HG03097 (cell line): ENCODE results near the gene BEST1.

Experiments
- ATAC-seq: cut with Tn5 transposase; IDR thresholded peaks from one replicate; pipeline ENCODE4 v1.9.1; 2021; ENCODE audit not compliant: unreplicated experiment, low FRiP score

Gene BEST1

DNA sequence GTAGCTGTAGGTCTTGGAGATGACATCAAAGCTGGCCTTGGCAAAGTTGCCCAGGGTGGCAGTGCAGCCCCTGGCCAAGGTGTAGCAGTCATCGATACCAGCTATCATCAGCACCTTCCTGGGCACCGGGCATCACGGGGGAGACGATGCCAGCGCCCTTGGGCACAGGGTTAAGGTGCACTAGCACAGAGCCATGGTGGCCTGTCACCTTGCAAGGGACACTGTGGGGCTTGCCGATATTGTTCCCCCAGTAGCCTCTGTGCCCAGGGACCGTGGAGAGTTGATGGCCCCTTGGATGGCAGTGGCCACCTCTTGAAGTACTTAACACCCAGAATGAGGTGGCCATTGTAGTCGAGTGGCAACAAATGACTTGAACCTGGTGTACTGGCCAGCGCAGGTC lies 61.7 kb downstream of the BEST1 start:
- ATAC-seq = no peak

DNA sequence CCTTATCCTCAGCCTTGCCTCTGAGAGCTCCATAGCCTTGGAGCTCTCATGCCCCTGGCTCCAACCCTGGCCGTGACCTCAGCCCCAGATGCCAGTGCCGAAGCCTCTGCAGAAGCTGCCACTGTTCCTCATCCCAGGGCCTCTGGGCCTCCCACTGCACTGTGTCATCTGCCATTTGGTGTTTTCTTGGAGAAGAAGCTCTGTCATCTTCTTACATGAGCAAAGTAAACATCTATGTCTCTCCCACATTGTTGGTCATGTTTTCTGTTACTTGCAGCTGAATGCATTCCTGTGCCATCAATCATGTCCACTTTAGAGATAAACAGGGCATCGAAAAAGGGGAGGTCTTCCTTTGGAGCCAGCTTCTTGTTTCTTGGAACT lies 62.3 kb downstream of the BEST1 start:
- ATAC-seq = no peak

DNA sequence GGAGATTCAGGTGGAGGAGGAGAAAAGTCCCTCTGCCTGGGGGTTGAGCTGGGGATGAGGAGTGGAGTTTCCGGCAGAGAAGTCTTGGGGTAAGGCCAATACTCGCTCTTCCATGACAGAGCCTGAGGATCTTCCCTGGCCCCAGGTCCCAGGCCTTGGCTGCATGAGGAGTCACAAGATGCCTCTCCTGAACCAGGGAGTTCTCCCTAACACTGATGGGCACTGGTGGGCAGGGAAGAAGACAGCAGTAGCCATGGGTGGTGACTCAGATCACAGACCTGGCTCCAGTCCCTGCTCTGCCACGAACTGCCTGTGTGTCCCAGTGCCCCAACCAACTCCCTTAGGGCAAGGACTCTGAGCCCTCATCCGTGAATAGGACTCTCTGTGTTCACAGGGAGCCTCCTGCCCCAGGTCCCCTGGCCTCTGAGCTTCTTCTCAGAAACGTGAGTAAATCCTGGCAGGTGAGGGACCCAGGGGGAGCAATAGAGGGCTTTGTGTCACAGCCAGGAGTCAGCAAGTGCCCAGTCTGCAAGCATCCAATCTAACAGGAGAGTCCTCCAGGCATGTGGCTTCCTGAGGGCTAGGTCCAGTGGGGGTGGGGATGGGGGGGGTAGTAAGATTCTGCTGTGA lies 62.8 kb downstream of the BEST1 start:
- no peak for ATAC-seq
